T-helper 2 cell treated with Interferon-gamma antibody and Interleukin-4, amounts not matched to agents 100 ng/mL and 5 ng/mL, for 36 hours (primary cell): ENCODE results near the gene HIVEP3. TPM values are rescaled to one million over a fixed set of nuclear protein-coding genes. Genes with fewer than 3 reads are reported as not detected.

Experiments used
- intact Hi-C: fragments of 100-400 bp; cut with micrococcal nuclease; formaldehyde crosslinking; loops from one replicate; pipeline ENCODE4 v1.15.1; 2023
- total RNA-seq: library from RNA; stranded (reverse); gene quantifications from 2 replicates; pipeline ENCODE4 v1.2.3, GENCODE V29; 2022

HIVEP3 gene
- total RNA-seq, 1 donor from 2014 or later, result 20.3 TPM

DNA sequence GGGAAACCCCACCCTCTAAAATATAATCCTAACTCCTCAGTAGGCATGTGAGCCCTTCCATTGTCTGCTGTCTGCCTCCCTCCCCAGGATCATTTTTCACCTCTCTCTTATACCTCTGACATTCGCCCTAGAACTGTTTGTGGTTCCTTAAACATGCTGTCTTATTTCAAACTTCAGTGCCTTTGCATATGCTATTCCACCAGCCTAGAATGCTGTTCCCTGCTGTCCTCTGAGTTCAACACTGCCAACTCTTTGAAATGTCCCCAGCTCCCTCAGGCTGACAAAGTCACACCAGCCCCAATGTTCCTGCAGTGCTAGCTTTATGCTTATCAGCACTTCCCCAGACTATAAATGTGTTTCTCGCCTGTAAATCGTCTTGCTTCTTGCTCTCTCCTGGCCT, 119.5 kb downstream of the HIVEP3 start:
- intact Hi-C loops, result no loop called here

DNA sequence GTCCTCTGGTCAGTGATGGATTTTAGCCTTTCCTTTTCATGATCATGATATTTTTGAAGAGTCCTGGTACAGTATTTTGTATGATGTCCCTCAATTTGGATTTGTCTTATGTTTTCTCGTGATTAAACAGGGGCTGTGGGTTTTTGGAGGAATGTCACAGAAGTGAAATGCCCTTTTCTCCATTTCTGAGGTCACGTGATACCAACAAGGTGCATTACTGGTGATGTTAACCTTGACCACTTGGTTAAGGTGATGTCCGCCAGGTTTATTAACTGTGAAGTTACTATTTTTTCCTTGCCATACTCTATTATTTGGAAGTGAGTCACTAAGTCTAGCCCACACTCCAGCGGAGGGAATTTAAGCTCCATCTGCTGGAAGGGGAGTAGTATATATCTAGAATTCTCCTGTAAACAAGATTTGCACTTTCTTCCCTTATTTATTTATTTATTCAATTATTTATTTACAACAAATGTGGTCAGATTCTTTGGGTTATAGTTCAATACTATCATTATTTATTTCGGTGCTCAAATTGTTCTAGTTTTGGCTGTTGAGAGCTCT, 123.4 kb downstream of the HIVEP3 start:
- intact Hi-C loops, result no loop called here

DNA sequence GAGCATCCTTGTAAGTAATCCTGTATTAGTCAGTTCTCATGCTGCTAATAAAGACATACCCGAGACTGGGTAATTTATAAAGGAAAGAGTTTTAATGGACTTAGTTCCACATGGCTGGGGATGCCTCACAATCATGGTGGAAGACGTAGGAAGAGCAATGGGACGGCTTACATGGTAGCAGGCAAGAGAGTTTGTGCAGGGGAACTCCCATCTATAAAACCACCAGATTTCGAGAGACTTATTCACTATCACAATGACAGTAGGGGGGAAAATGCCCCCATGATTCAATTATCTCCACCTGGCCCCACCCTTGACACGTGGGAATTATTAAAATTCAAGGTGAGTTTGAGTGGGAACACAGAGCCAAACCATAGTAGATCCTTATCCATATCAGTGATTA, 124.7 kb downstream of the HIVEP3 start:
- intact Hi-C loops, result no loop called here

DNA sequence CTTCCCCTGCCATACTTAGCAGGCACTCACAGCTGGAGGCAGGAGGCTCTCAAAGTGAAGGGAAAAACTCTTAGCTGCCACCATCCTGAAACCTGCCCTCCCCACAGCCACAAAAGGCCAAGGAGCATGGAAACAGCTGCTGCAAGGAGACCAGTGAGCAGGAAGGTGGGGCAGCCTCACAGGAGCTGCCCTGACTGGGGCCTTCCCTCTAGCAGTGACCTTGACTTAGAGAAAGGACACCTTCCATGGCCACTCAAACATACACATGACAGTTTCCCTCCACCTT, 126.3 kb downstream of the HIVEP3 start:
- intact Hi-C loops, result no loop called here

DNA sequence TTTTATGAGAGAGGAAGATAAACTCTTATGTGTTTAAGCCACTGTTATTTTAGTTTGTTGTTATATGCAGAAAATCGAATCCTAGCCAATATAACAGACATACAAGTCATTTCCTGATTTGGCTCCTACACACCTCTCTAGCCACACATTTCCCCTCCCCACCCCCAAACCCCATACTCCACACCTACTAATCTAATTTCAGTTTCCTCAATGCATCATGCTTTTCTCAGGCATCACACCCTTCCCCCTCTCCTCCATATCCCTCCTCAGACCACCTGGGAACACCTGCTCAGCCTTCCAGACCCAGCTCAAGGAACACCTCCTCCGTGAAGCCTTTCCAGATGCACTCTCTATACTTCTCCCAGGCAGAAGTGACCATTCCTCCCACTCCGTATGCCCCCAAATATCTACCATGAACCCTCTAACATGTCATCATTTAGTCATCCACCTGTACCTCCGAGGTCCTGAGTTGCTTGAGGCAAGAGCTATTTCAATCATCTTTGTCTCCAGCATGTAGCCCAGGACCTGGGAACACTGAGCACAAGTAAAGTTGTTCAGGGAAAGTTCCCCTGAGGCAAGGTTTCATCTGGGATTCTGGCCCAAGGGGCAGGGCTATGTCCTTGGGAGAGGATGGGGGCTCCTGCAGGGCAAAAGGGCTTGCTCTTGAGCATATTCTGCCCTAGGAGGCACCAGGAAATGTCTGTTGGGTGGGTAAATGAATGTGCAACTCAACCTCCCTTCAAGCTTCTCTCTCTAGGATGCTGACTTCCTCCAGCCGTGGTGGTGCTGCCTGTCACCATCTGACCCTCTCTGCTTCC, 126.8 kb downstream of the HIVEP3 start:
- intact Hi-C loops, result no loop called here

DNA sequence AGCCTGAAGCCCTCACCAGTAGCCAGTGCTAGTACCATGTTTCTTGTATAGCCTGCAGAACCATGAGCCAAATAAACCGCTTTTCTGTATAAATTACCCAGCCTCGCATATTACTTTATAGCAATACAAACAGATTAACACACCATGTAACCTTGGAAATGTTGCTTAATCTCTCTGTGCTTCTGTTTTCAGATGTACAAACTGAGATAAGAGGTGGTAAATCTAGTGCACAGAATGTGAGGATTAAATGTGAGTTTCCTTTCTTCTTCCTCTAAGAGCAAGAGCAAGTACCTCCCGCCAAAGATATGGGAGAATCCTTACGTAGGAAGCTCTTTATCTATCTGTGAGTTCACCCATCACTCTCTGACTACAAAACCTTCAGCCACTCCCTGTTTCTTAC, 128.4 kb downstream of the HIVEP3 start:
- intact Hi-C loops, result no loop called here

DNA sequence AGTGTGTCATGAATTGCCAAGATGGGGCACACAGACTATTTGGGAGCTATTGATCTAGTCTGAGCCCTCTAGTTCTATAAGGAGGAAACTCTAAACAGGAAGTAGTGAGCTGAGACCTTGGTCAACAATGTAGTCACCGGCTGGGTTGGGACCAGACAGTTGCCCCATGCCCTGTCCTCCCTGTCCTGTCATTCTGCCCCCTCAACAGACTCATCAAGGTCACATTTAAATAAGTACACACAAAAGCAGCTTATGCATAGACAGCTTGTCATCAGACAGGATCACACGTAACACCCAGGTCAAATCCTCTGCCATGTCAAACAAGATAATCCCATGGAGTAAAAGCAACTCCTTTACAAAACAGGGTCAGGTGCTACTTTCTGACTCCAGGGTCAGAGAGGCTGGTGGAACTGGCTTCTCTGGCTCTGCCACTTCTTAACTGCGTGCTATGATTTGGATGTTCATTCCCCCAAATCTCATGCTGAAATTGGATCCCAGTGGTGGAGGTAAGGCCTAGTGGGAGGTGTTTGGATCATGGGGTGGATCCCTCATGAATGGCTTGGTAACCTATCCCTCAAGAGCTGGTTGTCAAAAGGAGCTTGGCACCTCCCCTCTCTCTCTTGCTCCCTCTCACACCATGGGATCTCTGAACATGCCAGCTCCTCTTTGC, 128.9 kb downstream of the HIVEP3 start:
- intact Hi-C loops, result no loop called here

DNA sequence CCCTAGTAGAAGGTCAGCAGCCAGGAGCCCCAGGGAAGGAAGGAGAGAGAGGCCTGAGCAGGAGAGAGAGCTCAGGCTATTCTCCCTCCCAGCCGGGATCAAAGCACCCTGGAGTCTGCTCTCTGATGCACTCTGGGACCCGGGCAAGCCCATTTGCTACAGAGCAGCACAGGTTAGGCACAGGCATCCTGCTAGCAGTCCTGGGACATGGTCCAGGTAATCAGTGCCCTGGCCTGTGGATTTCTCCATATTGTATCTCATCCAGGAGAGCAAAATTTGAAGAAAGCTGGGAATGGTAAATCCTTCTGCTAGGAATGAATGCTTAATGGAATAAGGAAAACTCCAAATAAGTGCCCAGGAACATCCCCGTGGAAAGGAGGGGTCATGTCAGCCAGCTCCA, 130.3 kb downstream of the HIVEP3 start:
- intact Hi-C loops, result no loop called here

DNA sequence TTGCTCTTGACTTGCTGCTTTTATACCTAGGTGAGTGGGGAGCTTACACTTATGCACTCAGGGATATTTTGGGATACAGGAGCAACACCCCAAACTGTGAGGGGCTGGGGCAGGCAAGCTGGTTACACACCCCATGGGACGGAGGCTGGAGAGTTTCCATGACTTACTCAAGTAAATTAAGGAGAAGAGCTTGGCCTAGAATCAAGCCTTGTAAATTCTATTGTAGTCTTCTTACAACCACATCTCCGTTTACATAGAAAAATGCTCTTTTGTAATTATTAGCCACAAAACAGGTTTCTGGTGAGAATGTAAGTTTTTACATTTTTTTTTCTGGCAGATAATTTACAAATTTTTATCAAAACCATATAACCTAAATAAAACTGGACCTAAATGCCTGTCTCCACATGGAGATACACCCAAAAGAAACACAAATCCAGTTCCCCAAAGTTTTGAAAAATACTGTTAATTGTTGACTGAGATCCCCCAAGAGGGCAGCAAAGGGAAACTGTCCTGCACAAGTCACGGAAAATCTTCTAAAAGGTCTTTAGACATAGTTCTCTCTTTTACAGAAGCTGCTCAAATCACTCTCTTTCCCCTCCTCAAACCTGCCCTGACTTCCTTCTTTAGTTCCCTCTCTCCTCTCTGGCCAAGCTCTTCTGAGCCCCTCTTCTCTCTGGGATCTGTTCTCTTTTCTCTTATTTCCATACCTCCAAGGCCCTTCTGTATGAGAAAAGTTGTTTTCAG, 134.0 kb downstream of the HIVEP3 start:
- intact Hi-C loops, result no loop called here

DNA sequence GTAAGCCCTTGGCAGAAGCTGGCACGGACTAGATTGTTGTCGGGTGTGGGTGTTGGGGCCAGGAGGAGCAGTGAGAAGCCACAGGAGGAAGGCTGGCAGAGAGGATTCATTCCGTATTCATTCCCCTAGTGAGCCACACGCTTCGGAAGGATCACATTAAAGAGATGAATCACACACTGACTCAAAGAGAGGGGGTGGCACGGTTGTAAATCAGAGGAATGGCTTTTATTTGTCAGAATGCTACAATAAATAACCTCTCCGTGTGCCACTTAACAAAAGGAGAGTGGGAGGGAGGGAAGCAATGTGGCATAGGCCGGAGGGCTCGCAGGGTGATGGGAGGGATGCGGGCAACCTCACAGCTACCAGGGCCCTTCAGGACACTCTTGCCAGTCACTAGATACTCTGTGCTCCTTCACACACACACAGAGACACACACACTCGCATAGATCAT, 135.5 kb downstream of the HIVEP3 start:
- intact Hi-C loops, result no loop called here

DNA sequence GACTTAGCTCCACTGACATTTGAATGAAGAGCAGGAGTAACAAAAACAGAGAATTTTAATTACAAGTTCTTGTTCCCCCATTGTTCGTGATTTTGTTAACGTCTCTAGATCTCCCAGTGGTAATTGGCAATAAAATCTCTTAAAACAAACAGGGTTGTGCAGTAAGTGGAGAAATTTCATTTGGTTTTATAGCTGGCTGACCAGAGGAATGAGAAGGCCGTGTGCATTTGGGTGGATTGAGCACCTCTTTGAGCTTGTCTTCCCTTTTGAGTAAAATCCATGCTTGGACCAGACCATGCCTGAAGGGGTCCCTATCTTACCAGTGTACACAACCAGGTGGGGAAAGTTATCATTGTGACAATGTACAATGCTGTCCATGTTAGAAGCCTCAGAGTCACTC, 137.8 kb downstream of the HIVEP3 start:
- intact Hi-C loops, result no loop called here

DNA sequence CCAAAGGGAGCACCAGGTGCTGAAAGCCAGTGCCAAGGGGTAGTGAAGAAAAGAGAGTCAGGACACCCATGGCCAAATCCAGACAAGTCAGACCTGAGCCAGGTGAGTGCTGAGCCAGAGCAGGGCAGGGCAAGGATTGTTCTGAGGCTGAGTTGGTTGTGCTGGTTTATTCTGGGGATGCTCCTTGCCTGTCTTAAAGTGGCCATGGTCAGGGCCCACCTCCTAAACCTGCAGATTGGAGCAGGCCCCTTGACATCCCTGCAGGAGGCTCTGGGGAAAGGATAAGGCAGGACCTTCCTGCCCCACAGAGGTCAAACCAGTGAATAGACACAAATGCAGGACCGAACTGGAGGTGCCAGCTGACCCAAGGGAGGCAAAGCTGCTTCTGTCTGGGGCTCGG, 138.4 kb downstream of the HIVEP3 start:
- intact Hi-C loops, result no loop called here

DNA sequence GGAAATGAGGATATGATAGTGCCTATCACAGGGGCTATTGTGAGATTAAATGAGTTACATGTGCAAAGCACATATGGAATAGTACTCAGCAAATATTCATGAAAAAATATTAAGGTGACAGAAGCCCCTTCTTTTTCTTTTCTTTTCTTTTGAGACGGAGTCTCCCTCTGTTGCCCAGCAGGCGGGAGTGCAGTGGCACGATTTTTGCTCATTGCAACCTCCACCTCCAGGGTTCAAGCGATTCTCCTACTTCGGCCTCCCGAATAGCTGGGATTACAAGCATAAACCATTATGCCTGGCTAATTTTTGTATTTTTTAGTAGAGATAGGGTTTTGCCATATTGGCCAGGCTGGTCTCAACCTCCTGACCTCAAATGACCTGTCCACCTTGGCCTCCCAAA, 139.4 kb downstream of the HIVEP3 start:
- intact Hi-C loops, result no loop called here

DNA sequence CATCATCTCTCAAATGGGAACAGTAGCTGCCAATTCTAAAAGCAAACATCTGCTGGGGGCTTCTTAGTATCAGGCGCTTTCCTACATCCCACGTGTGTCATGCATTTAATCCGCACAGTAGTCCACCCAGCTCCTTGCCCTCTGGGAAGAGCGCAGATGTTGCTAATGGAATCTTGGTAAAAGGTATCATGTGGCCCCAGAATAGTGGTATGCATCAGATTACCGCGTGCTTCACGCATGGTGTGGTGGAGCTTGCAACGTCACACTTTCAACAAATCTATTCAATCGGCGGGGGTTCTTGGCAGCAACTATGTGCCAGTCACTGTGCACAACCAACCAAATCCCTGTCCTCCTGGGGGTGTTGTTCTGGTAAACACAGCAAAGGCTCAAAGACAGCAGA, 141.0 kb downstream of the HIVEP3 start:
- intact Hi-C loops, result no loop called here

DNA sequence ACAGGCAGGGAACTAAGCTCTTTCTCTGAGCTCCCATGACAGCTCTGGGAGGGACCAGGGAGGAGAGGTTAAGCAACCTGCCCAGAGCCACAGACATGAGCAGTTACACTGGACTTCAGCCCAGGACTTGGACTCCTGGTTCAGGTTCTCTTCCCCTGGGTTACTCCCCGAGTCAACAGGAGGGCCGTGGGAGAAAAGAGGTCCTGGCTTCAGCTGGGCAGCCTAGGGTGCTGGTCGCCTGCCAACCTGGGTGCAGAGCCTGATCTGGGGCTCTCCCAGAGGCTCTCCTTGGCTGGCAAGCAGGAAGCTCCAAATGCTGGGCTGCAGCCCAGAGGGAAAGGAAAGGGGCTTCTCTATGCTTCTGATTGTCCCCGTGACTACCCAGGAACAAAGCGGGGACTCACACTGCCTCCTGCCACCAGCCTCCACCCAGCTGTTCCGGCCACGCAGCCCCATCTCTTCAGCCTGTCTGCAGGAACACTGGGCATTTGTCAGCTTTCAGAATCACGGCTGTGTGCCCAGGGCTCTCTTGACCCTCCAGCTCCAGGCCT, 141.8 kb downstream of the HIVEP3 start:
- intact Hi-C loops, result no loop called here

DNA sequence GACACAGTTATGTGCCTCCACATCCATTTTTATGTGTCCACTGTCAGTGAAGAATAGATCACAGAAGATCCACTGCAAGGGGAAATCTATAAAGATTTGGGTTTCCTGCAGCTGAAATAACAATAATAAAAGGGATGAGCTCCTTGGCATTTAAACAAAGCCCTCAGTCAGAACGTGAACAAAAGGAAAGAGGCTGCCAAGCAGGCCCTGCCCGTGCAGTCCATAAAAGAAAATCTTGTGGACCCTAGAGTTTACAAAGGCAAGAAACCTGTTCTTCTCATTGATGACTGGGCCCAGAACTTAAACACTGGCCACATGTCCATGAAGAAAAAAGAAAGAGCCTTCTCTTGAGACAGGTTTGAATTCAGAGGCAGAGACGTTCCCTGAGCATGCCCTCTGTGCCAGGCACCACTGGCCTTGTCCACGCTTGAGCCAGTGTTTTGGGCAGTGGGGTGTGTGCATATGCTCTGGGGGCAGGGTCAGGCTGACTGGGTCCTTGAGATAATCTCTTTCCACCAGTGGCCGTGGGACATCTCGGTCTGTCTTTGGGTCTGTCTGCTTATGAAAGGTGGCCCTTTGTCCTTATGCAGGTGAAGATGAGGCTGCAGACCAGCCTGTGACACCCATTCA, 142.7 kb downstream of the HIVEP3 start:
- intact Hi-C loops, result no loop called here

DNA sequence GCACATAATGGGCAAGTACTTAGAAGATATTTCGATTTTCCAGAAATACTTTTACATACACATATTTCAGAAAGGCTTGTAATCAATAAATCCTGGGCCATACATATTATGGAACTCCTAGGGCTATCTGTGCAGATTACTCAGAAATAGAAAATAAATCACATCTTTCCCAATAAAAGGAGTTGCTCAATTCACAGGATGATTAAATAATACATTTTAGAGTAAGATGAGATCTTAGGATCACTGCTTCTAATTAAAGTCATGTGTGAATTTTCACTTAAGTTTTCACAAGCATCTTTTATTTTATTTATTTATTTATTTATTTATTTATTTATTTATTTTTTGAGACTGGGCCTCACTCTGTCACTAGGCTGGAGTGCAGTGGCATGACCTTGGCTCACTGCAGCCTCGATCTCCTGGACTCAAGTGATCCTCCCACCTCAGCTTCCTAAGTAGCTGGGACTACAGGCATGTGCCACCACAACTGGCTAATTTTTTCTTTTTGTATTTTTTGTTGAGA, 144.2 kb downstream of the HIVEP3 start:
- intact Hi-C loops, result no loop called here

DNA sequence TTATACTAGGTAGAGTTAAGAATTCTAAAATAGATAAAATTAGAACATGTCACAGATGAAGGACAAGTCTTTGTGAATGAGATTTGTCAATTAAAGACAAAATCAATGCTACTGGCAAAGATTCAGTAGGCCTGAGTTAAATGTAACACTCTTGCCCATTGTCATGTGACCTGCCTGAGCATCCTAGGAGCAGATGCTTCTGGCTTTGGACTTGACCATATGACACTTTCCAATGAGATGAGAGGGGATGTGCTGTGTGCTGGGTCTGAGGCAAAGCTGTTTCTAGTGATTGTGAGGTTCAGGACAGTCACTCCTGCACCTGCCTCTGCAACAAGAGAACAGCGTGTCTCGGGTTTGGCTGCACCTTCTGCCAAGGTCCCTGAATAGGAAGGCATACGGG, 144.9 kb downstream of the HIVEP3 start:
- intact Hi-C loops, result no loop called here

DNA sequence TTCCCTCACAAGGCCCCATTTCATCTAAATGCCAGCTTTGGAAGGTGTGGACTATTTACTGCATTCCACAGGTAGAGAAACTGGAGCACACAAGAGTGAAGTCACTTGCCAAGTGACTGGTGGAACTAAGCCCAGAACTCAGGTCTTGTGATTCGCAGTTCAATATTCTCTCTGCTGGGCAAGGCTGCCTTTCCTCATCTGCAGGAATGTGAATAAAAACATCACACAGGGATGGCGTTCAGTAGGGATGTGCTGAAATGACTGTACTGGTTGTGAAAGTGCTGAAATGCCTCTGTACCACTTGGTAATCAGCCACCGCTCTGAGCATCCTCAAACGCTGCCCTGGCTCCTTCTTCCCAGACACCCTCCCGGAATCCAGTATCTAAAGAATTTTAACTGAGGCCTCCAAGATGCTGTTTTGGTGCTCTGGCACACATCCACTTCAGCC, 145.6 kb downstream of the HIVEP3 start:
- intact Hi-C loops, result no loop called here

DNA sequence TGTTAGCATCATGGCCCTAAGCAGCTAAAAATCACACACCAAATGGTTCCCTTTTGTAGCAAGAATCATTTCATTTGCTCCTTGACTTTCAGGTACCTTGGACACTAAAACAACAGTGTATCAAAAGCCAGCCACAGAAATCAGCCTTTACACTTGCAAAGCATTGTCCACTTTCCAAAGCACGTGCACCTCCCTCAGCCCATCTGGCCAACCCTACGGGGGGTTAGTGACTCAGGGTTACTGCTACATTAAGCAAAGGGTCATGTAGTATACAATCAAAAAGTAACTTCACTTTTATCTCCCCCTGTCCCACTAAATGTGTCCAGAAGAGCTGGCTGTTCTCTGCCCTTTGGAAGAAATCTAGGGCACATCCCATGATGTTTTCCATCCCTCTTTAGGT, 149.7 kb downstream of the HIVEP3 start:
- intact Hi-C loops, result no loop called here

DNA sequence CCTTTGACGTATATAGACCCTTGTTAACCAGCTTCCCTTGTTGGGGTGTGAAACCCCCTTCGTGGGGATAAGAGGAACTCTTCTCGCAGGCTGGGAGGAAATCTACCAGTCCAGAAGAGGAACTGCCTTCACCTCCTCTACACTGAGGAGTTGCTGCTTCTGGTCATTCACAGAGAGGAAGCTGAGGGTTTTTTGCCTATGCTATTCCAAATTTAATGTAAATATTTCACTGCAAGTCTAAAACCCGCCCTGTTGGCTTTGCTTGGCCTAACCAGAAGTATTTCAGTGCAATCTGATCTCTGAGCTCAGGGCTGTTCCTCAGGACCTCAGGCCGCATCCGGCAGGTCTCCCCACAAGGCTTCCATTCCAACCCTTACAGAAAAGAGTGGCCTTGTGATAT, 150.1 kb downstream of the HIVEP3 start:
- intact Hi-C loops, result no loop called here
